NCI-H524 (cell line): ENCODE results near the gene PTMS.

Source experiments
- DNase-seq, 2 experiments: peaks; one replicate each; lab custom pipeline; 2025; lab: John Stamatoyannopoulos, UW

The PTMS gene

GRCh38 chr12:6771509-6772330 is 5.6 kb downstream of the PTMS start:
- no peak for DNase-seq

DNA sequence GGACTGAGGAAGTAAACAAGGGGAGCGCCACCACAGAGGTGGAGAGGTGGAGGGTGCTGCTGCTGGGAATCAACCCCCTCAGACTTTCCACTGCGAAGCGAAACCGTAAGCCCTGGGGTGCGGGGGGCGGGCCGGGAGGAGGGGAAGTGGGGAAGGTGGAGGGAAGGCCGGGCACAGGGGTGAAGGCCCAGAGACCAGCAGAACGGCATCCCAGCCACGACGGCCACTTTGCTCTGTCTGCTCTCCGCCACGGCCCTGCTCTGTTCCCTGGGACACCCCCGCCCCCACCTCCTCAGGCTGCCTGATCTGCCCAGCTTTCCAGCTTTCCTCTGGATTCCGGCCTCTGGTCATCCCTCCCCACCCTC is 6.2 kb downstream of the PTMS start, which contains the start of gene LAG3:
TSS of gene LAG3 (plus strand) at position 190 of the 365 bp plus-strand sequence. CDS start 333 bp downstream, outside the sequence.
- DNase-seq: no peak

DNA sequence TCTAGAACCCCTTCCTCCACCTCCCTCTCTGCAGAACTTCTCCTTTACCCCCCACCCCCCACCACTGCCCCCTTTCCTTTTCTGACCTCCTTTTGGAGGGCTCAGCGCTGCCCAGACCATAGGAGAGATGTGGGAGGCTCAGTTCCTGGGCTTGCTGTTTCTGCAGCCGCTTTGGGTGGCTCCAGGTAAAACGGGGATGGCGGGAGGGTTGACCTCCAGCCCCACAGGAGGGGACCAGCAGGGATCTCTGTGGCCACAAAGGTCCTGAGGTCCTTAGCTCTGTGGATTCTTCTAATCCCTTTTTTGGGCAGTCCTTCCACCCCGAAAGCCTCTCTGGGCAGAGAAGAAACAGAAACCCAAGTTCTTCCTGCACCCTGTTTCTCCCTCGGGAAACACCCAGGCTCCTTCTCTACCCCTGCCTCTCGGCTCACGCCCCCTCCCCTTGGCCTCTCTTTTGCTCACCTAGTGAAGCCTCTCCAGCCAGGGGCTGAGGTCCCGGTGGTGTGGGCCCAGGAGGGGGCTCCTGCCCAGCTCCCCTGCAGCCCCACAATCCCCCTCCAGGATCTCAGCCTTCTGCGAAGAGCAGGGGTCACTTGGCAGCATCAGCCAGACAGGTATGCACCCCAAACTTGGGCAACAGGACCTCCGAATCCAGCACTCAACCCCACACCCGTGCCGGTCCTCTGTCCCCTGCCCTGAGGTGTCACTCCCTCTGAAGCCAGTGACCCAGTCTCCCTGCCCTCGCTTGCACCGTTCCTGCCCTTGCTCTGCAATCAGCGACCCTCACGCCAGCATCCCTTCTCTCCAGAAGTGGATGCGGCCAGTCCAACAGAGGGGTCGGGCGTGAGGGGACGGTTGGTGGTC is 6.8 kb downstream of the PTMS start:
- DNase-seq: no peak

GRCh38 chr12:6773590-6774351 is 7.6 kb downstream of the PTMS start:
- no peak for DNase-seq

GRCh38 chr12:6774499-6775062 is 8.4 kb downstream of the PTMS start:
- no peak for DNase-seq

DNA sequence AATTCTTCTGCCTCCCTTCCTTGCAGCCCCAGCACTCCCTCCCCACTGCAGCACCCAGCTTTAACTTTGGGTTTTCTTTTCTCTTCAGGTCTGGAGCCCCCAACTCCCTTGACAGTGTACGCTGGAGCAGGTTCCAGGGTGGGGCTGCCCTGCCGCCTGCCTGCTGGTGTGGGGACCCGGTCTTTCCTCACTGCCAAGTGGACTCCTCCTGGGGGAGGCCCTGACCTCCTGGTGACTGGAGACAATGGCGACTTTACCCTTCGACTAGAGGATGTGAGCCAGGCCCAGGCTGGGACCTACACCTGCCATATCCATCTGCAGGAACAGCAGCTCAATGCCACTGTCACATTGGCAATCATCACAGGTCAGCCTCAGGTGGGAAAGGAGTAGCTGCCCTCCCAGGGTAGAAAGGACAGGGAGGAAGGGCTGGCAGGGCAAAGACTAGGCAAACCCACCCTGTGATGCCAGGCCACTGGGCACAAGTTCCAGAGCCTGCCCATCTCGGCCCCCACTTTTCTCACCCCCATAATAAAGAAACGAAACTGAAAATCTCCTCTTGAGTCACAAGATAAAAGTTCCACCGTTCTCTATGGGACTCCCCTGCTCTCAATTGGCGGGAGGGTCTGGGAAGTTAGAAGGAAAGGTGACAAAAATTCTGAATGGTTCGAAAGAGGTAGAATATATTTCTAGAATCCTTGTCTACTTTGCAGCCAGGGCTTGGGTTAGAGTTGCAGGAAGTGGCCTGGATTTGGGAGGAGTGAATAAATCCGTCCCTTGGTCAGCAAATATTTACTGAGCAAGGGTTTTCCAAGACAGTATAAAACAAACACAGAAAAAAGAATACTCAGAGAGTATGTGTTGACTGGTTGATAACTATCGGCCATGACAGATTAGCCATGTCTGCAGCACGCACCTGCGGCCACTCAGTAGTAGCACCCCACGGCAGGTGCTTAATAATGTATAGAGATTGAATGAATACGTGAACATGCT is 9.3 kb downstream of the PTMS start:
- no peak for DNase-seq

DNA sequence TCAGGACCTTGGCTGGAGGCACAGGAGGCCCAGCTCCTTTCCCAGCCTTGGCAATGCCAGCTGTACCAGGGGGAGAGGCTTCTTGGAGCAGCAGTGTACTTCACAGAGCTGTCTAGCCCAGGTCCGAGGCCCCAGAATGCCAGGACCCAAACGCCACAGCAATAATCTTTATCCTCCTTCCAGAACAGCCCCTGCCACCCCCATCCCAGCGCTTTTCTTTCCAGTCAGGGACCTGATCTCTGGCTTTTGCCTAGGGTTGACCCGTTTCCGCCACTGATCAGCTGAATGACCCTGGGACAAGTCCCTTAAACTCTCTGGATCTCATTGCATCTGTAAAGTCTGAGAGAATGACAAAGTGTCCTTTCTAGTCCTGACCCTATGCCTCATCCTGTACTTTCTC is 11.2 kb downstream of the PTMS start:
- no peak for DNase-seq

DNA sequence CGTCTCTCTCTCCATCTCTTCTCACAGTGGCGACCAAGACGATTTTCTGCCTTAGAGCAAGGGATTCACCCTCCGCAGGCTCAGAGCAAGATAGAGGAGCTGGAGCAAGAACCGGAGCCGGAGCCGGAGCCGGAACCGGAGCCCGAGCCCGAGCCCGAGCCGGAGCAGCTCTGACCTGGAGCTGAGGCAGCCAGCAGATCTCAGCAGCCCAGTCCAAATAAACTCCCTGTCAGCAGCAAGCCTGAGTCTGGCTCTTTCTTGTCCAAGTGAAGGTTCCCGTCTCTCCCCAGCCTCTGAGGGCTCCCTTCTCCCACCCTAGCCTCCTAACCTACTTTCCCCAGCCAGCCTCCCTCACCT is 12.0 kb downstream of the PTMS start:
- no peak for DNase-seq

DNA sequence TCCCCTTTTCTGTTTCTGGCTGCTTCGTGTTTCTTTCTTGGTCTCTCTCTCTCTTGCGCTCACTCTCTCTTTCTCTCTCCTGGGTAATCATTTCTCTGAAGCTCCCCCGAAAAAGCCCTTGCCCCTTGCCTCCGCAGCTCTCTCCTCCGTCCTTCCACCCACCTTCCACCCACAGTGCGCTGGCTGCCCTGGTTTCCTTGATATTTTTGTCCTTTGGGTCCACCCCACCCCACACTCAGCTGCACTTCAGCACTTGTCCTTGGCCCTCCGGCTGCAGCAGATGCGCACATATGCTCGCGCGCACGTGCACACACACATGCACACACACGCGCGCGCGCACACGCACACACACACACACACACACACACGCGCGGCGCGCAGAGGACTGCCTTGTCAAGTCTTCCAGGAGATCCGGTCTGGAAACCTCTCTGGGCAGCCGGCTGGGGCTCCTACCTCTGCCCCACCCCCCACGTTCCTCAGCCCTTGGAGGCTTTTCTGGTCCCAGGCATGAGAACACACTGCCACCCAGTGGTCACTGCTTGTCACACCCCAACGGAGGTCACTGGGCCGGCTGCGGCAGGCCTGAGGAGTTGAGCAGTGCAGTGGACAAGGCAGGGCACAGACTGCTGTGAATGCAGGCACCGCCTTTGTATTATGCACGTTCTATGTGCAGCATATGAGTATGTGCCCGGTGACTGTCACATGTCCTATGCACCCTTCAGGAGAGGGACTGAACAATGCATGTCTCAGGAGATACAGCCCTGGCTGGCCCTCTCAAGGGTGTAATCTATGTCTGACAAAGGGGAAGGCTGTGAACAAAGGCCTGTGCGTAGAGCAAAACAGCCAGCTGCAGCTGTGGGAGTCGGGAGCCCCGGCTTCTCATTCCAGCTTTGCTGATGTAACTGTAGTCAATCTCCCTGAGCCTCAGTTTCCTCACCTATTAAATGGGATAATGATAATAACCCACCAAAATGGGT is 12.7 kb downstream of the PTMS start:
- peak; percentile 95 to 96 for DNase-seq

- DNase-seq: no peak
These were observed 13.7 kb downstream of the PTMS start for GRCh38 chr12:6779708-6780432.

- DNase-seq: no peak
These were observed 14.4 kb downstream of the PTMS start for GRCh38 chr12:6780573-6780972.

GRCh38 chr12:6782119-6782518 is 16.0 kb downstream of the PTMS start:
- DNase-seq: no peak

GRCh38 chr12:6782850-6783566 is 16.8 kb downstream of the PTMS start:
- no peak for DNase-seq

GRCh38 chr12:6783828-6784227 is 17.7 kb downstream of the PTMS start:
- DNase-seq: no peak

GRCh38 chr12:6784296-6784695 is 18.1 kb downstream of the PTMS start:
- no peak for DNase-seq

- DNase-seq: no peak
These were observed 18.6 kb downstream of the PTMS start for GRCh38 chr12:6784761-6785160.

GRCh38 chr12:6786416-6787094 is 20.4 kb downstream of the PTMS start:
- no peak for DNase-seq

GRCh38 chr12:6787309-6787708 is 21.1 kb downstream of the PTMS start:
- DNase-seq: no peak
